ENCODE results near the gene LIF. TPM values are rescaled to one million over a fixed set of nuclear protein-coding genes. Genes with fewer than 3 reads are reported as not detected.

Gene LIF
- total RNA-seq, 2 experiments from 2014 or later: 0.17 to 0.30 TPM

DNA sequence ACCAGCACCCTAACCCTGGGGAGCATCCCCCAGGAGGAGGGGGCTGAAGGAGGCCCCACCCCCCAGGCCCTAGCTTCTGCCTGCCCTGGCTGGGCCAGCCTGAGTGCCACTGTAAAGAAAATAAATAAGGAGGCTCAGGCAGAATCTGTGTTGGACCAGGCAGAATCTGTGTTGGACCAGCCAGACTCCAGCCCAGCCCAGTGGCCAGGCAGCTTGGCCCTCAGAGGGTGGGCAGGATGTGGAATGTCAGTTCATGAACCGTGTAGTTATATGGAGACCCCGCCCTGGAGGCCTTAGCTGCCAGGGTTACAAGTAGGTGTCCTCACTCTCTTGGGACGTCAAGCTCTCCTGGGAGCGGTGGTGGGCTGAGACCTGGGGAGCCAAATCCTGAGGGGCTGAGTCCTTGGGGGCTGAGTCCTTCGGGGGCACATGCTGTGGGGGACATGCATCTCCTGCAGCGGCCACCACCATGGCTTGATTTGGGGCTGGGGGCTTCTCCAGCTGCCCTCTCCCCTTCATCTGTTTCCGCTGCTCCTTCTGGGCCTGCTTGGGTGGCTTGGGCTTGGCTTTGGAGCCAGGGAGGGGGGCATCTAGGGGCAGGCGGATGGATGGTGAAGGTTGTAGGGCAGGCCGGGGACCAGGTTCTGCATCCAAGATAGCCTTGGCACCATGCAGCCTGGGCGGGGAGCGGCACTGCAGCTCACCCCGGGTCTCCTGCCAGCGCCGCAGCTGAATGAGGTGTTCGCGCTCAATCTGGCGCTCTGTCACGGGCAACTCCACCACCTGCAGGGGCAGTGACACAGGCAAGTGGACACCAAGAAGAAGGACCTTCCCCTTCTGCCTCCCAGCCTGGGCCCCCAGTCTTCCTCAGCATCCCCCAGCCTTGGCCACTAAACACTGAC, 45.8 kb upstream of the LIF start:
- TF ChIP-seq, protein P1, sequence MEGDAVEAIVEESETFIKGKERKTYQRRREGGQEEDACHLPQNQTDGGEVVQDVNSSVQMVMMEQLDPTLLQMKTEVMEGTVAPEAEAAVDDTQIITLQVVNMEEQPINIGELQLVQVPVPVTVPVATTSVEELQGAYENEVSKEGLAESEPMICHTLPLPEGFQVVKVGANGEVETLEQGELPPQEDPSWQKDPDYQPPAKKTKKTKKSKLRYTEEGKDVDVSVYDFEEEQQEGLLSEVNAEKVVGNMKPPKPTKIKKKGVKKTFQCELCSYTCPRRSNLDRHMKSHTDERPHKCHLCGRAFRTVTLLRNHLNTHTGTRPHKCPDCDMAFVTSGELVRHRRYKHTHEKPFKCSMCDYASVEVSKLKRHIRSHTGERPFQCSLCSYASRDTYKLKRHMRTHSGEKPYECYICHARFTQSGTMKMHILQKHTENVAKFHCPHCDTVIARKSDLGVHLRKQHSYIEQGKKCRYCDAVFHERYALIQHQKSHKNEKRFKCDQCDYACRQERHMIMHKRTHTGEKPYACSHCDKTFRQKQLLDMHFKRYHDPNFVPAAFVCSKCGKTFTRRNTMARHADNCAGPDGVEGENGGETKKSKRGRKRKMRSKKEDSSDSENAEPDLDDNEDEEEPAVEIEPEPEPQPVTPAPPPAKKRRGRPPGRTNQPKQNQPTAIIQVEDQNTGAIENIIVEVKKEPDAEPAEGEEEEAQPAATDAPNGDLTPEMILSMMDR (IDR thresholded peaks at IDR 0.05): no peak
- H3K9me3 ChIP-seq (ENCODE audit: control insufficient read depth in 1 of 2, insufficient read depth in 1 of 2, low read length in 2 of 2): no peaks in the 10 kb centered on the region
- H3K27me3 Mint-ChIP-seq: no peaks in the 10 kb centered on the region
- no peak overlapping the region for H3K27ac ChIP-seq (ENCODE audit: low read depth in 1 of 2, low read length in 2 of 2)
- no peak for DNase-seq
- H3K4me1 ChIP-seq (ENCODE audit: insufficient read depth, low read length): peaks cover 70% of the 10 kb centered on the region
- H3K36me3 ChIP-seq (ENCODE audit: insufficient read depth, low read length): peaks cover 60% of the 10 kb centered on the region
- no peak overlapping the region for H3K4me3 Mint-ChIP-seq
- ChIA-PET CTCF (interaction anchor here (1.5 to 6.8 kb wide), 2 partner anchors 12 to 95 kb away, joined by 4 to 59 read pairs; no protein-coding TSS in a partner anchor), POLR2A (interaction anchor here (2.5 to 9.8 kb wide), 5 partner anchors 13 to 132 kb away, joined by 8 to 268 read pairs (median 88); partner anchors contain the start of genes CCDC157, SF3A1 and TBC1D10A)
- H3K9me3 Mint-ChIP-seq: no peaks in the 10 kb centered on the region
- H3K4me1 Mint-ChIP-seq (ENCODE audit: low read depth): peaks cover 69% of the 10 kb centered on the region
- H3K27ac Mint-ChIP-seq: peak overlapping the region; percentile 79
- intact Hi-C loops (cut with DNase I, micrococcal nuclease): no loop called here
- H3K27me3 ChIP-seq (ENCODE audit: control insufficient read depth in 1 of 2, insufficient read depth in 2 of 2, low read length in 2 of 2): no peaks in the 10 kb centered on the region
- H3K36me3 Mint-ChIP-seq (ENCODE audit: low read depth): peaks cover 83% of the 10 kb centered on the region
- H3K4me3 ChIP-seq (ENCODE audit: low read length): no peak overlapping the region
- no peak for ATAC-seq (ENCODE audit: poor library complexity)

DNA sequence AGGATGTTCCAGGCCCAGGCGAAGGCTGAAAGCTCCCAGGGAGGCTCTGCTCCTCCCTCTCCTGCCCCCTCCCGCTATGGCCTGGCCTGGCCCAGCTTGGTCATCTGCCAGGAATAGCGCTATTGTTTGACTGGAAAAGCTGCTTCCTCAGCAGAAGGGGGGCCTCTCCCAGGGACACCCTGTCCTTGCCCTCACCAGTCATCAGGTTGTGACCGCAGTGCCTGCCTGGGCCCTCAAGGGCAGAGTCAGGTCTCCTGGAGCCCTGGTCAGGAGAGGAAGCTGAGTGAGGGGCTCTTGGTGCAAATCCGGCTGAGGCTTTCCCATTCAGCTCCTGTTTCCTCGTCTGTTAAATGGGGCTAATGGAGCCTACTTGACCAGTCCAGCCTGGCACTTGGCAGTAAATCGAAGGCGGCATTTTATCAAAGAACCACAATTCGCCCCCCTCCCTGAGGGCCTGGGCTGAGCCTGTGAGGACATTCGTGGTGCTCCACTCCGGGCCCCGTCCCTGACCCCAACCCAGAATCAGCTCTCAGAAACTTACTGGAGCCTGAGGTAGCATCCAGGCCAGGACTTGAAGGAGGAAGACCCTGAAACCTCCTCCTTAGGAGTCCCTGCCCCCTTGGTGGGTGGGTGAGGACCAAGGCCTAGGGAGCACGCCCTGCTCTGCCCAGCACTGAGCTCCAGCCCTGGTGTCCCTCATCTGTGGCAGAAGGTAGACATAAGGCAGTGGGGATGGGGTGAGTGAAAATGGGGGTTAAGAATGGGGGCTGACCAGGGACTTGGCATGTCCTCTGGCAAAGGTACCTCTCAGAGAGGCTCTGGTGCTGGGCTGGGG, 44.7 kb upstream of the LIF start:
- Mint-ChIP-seq H3K4me3 (peak overlapping the region; percentile 97), H3K27me3 (no peaks in the 10 kb centered on the region), H3K4me1 (ENCODE audit: low read depth) (peaks cover 66% of the 10 kb centered on the region), H3K9me3 (no peaks in the 10 kb centered on the region), H3K27ac (peak overlapping the region; percentile 87), H3K36me3 (ENCODE audit: low read depth) (peaks cover 77% of the 10 kb centered on the region)
- POLR2A ChIA-PET: interaction anchor here (1.0 to 9.8 kb wide), 8 partner anchors 14 to 133 kb away, joined by 3 to 268 read pairs (median 68); partner anchors contain the start of genes CCDC157, RNF215, SF3A1 and TBC1D10A
- intact Hi-C loops (cut with DNase I, micrococcal nuclease): no loop called here
- Histone ChIP-seq H3K27ac (ENCODE audit: low read depth in 1 of 2, low read length in 2 of 2) (peak overlapping the region; percentile 37 to 60), H3K27me3 (ENCODE audit: control insufficient read depth in 1 of 2, insufficient read depth in 2 of 2, low read length in 2 of 2) (no peaks in the 10 kb centered on the region), H3K9me3 (ENCODE audit: control insufficient read depth in 1 of 2, insufficient read depth in 1 of 2, low read length in 2 of 2) (no peaks in the 10 kb centered on the region), H3K4me3 (ENCODE audit: low read length) (no peak overlapping the region), H3K4me1 (ENCODE audit: insufficient read depth, low read length) (peaks cover 71% of the 10 kb centered on the region), H3K36me3 (ENCODE audit: insufficient read depth, low read length) (peaks cover 51% of the 10 kb centered on the region)
- TF ChIP-seq, protein P1 (IDR thresholded peaks at IDR 0.05): no peak
- ATAC-seq (ENCODE audit: poor library complexity): no peak
- no peak for DNase-seq
- CTCF ChIA-PET: interaction anchor here (1.5 to 6.8 kb wide), 5 partner anchors 13 to 133 kb away, joined by 4 to 59 read pairs (median 18); no protein-coding TSS in a partner anchor

All from CD4-positive, alpha-beta T cell (primary cell).